GM21381 (cell line): ENCODE data around the gene MAP6D1.
A peak's percentile ranks its signal among the peaks of the same experiment; 100 is the strongest.

ENCODE experiments used
- ATAC-seq: cut with Tn5 transposase; IDR thresholded peaks from one replicate; pipeline ENCODE4 v1.9.1; 2021; ENCODE audit warnings: mild to moderate bottlenecking, moderate library complexity; ENCODE audit not compliant: unreplicated experiment

The MAP6D1 gene

DNA sequence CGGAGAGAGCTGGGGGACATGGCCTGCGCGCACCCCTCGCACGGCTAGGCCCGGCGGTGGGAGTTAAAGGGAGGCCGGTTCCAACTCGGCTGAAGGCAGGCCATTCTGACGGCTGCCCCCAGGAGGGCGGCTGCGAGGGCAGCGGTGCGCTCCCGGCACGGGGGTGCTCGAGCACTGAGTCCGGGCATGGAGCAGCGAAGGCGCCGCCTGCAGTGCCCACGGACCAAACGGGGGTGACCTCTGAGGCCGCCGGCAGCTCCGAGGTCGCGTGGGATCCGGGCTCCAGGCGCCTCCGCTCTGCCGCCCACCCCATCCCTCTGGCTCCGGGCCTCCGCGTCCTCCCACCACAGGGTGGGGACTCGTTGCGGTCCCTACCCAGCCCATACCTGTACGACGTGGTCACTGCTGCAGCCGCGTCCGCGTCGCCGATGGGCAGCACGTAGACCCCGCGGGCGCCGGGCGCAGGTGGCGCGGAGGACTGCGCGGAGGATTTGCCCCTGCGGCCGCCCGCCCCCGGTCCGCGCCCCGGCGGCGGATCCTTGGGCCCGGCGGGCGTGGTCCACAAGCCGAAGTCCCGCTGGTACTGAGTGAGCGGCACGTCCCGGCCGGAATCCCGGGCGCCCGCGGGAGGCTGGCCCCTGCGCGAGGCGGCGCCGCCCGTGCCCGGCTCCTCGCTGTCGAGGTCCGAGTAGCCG, 469 bp downstream of the MAP6D1 start:
- ATAC-seq, result peak; percentile 25

DNA sequence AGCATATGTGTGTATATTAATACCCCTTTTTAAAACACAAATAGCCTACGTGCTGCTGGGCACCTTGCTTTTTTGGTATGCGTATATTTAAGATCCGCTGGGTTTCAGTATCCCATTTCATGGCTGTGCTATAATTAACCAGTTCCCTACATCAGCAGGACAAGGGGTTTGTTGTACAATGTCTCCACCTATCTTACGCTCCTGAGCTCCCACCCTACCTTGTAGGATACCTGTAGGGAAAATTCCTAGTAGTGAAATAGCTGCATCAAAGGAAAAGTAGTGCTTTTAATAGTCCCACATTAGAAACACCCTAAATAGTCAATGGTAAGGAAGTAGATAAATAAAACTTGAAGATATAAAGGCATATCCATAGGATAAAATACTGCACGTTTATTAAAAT, 1.4 kb downstream of the MAP6D1 start:
- no peak for ATAC-seq

DNA sequence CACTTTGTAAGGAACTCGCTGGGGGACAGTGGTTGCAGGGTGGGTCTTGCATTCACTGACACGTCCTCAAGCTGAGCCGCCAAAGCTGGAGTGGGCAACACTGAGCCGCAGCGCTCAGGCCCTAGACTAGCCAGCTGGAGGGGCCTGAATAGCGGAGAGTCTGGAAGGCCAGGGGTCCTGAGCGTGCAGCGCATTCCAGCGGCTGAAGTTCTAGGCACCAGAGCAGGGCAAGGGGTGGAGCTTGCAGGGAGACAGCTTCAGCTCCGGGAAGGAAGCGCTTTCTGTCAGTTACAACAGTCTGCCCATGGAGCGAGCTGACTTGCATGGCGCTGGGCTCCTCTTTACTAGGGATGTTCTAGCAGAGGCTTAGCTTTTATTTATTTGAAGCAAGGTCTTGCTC, 2.7 kb downstream of the MAP6D1 start:
- ATAC-seq, result no peak

DNA sequence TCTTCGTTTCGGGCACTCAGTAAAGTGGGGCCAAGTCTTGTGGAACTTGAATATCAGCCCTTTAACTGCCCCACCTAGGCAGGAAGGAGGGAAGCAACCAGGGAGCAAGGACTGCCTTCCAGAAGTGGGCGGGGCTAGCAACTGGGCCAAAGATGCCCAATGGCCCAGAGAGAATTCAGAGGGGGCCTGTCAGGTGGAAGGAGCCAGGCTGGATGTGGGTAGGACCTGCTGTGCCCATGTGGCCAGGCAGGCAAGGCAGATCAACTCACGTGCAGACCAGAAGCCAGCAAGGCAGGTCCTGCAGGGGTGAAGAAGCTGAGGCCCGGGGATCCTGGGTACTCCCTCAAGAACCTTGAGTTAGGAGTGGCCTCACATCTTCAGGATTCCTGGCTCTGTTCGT, 5.5 kb downstream of the MAP6D1 start:
- no peak for ATAC-seq

DNA sequence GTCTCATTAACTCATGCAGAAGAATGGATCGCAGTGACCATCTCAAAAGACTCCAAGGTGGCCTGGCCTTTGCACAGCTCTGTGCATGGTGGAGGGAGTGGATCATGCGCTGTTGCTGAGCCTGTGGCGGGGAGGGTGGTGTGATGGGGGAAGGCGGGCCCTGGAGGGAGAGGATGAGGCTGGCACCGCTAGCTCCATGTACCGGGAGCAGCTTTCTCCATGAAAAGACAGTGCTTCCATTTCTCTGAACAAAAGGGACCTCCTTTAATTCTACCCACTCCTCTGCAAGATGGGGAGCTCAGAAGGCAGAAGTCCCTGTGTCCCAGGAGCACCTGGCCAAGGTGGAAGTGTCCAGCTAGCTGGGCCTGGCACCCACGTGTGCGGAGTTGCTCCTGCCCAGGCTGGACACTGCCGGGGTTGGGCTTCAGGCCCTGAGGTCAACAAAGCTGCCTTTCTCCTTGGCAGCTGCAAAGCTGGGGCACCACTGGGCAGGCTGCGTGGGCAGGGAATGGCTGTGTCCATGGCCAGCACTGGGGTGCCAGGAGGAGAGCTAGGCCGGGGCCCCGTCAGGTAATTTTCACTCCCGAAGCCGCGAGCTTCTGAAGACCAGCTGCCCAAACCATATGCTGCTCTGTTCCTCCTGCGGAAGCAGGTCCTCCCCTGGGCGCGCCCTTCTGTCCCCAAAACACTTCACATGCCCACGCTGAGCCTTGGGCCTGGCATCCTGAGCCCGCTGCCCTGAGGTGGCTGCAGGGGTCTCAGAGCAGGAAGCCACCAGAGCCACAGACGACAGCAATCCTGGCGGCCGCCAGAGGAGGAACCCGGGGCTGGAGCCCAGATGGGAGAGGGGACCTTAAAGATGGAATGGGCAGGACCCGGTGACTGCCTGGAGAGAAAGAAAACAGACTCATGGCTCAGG, 6.4 kb downstream of the MAP6D1 start:
- no peak for ATAC-seq

DNA sequence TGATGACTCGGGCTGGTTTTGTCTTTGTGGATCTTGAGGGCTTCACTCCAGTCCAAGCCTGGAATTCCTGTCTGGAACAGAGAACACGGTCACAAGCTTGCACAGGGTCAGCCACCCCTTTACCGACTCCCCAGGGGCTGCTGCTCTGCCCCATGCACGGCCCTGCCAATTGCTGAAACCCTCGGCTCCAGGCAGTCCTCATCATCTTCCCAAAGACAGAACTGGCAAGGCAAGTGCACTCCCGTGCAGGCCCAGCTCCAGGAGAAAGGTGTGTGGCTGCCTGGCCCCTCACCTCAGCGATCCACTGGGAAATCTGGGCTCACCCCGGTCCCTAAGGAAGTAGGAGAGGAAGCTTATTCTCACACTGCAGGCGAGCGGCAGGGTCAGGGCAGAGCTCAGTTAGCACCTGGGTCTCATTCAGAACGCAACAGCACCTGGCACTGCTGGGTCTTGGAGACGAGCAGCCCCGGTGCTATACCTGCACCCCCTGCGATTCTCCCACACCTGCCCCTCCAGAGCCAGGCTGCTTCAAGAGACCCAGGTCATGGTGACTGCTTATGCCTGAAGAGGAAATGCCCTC, 7.2 kb downstream of the MAP6D1 start:
- no peak for ATAC-seq

DNA sequence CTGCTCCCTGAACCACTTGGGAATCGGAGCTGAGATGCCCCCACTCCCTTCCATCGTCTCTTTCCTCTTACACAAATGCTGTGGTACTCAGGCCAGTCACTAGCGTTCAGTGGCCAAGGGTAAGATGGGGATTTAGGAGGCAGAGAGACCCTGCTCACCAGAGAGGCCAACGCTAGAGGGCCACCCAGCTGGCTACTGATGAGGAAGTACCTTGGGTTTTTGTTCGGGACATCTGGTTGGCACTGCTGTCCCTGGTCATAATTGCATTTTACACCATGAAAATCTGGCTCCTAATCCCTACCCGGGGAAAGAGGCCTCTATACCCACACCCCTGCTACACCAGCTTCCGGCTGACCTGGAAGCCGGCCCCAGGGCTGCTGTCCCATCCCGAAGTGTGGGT, 7.7 kb downstream of the MAP6D1 start:
- no peak for ATAC-seq

DNA sequence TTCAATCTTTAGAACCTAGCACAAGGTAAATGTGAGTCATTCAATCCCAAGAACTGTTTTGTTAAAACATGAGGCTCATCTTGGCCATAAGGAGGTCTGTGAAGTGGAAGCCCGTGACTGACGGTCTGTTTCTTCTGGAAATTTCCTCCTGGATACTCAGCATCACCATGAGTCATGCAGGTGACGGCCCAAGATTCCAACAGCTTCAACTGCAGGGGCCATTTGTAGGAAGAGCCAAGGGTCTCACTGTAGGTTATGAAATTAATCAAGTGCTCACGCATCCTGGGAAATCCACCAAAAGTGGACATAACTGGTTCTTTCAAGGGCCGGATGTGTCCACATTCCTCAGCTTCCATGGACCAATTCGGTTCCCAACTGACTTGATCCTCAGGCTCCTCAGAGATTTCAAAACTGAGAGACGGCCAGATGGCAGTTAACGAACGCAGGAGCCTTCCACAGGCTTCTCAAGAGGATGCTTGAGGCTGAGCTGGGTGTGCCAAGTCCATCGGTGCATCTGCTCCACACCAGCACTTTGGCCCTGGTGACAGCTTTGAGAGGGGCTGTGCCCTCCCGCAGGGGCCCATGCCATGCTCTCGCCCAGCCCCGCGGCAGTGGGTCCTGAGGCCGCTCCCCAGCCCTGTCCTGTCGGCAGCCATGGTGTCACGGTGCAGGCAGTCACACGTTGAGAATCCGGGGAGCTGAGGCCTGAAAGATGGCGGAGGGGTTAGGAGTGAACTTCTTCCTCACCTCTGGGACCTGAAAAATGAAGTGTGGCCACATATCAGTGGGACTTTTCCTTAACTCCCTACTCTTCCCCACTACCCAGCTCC, 8.5 kb downstream of the MAP6D1 start:
- ATAC-seq, result no peak

DNA sequence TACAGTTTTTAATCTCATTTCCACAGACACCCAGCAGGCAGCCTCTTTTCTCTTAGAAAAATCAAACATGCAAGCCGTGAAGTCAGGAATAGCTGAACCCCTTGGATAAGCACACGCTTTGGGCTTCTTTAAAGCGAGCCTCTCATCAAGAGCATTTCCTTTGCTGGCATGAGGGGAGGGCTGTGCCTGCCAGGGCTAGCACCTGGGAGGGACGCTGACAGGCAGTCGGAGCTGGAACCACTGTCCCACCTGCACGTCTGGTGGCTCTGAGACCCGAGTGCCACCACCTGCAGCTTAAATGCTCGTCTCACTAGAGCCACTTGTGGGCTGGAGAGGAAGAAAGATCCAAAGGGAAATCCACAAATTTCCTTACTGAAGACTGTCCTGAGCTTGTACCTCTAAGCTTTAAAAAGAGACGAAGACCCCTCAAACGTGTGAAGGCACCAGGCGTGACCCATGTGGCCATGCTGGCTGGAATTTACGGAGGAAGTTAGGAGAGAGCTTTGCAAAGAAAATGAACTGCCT, 9.4 kb downstream of the MAP6D1 start:
- no peak for ATAC-seq

DNA sequence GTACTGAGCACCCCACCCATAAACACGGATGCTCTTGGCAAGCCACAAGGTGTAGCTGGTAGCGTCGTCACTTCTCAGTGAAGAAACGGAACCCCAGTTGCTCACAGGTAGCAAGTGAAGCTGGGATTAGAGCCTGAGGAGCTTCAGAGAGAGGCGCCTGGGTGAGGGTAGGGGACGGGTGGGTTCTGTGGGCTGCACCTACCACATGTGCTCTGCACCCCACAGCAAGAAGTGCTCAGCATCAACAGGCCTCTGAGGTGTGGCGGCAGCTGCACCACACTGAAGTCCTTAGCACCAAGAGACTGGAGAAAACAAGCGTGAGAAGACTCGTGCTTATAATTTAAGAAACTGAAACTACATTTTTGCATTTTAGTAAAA, 9.8 kb downstream of the MAP6D1 start:
- no peak for ATAC-seq

DNA sequence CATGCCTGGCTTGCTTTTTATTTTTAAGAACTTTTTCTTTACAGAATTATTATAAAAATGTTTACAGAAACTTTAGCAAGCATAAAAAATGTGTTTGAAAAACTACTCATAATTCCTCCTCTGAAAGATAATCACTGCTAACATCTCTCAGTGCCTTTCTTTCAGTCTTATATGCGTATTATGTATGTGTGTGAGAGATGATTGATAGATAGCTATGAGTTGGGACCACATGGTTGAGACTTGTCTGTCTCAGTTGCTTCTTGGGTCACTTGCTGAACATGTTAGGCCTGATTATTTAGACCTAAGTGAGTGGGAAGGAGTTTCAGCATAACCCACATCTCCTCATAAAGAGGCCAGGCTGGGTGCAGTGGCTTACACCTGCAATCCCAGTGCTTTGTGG, 11.1 kb downstream of the MAP6D1 start:
- ATAC-seq, result no peak

DNA sequence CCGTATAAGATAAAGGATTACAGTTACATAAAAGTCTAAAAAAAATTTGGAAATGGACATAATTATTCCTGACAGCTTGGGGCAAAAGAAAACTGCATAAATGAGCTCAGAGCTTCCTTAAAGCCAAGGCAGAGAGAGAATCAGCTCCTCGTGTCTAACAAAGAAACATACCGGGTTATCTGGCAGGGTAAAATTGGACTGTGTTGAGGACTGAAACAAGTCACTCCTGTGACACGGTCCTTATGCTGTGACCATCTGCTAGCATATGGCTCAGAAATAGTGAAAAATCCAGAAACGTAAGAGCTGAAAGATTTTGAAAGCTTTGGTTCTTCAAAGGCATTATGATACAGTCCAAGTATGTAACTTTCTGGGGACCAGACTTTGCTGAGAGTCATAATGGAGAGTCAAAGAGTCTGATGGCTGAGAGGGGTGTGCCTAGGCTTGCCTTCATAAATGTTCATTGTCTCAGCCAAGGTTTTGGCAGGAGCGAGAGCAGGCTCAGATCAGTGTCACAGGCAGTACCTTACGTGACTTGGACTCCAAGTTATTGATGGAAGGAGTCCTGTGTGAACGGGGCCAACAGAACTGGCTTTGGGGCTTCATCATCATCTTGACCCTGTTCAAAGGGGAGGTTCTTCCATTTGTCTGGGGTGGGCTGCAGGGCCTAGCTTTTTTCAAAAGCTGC, 12.5 kb downstream of the MAP6D1 start:
- ATAC-seq, result no peak

DNA sequence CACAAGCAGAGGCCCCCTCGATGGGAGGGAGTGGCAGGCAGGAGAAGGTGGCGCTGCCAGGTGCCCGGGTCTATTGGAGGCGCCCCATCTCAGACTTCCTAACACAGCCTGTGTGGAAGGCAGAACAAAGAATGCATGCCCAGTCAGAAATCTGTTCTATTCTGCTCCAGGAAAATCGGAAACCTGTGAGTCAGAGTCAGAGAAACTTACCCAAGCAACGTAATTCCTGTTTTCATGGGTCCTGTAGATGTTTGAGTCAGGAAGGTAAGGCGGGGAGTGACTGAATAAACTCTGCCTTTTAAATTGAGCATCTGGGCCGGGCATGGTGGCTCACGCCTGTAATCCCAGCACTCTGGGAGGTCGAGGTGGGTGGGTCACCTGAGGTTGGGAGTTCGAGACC, 13.7 kb downstream of the MAP6D1 start:
- no peak for ATAC-seq

DNA sequence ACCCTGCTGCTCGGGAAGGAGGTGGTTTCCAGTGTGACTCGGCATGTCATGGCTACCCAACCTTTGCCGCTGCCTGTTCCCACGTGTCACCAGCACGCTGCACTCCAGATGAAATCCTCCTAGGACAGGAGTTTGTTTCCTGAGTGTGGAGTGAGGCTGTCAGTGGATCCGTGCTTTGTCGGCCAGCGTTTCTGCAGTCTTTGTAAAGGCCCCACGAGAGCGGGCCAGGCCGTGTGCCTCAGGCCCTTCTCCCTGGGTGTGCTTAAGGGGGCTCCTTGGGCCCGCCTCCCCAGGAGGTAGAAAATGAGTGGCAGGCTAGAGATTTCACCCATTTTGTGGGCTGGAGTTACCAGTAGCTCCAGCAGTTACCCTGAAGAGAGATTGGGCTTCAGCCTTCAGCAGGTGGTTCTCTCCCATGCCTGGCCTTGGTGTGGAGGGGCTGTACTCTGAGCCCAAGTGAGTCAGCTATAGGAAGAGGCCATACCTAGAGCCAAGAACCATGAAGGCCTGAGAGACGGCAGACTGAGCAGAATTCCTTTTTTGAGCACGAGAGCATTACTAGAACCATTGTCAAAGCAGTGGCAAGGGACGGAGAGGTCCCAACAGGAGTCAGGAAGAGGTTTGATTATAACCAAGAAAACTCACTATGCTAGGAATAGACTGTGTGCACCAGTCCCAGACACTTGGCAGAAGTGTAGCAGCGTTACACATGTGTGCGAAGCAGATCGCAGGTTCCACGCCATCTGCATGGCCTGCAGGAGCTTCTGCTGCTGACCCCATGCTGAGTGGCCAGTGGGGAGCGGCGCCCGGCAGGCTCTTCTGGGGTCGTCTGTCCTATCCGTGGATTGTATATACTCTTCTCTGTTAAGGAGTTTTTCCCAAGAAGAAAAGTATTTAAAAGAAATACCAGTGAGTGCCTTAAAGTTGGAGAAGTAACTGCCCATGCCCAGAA, 14.5 kb downstream of the MAP6D1 start:
- no peak for ATAC-seq

DNA sequence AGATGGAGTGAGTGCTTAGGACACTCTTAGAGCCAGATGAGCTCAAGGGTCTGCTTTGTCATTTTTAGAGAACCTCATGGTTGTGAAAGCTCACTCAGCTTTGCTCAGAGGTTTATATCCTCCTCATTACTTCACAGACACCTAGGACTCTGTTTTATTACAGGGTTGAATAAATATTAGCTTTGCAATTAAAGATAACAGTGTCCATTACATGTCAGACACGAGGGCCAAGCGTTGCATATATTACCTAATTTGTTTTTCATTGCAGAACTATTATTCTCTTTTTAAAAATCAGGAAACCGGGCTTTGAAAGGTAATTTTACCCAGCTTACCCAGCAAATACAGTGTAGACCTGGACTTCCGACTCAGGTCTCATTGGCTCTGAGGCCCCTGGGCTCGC, 16.1 kb downstream of the MAP6D1 start:
- no peak for ATAC-seq

DNA sequence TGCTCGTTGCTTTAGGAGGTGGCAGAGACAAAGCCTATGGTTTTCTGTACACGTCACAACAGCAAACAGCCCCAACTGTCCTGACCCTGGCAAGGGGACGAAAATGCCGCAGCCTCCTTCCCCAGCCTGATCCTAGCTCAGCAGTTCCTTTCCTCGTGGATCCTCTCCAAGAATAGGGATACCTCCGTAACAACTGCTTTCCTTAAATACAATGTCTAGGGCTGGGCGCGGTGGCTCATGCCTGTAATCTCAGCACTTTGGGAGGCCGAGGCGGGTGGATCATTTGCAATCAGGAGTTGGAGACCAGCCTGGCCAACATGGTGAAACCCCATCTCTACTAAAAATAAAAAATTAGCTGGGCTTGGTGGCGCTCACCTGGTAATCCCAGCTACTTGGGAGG, 17.0 kb downstream of the MAP6D1 start:
- no peak for ATAC-seq

DNA sequence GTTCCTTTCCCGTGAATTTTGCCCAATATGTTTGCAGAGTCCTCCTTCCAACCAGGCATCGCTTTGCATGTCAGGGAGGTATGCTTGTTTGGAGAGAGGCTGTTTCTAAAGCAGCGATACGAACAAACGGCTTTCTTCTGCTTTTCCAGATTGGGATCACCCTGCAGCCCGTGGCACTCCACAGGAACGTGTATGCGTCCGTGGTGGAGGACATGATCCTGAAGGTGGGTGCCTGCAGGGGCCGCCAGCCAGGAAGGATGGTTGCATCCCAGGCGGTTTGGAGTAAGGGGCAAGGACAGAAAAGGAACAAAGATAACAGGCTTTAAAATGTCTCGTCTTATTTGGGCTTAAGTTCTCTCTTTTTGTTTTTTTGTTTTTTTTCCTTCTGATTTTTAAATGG, 17.5 kb downstream of the MAP6D1 start:
- no peak for ATAC-seq

DNA sequence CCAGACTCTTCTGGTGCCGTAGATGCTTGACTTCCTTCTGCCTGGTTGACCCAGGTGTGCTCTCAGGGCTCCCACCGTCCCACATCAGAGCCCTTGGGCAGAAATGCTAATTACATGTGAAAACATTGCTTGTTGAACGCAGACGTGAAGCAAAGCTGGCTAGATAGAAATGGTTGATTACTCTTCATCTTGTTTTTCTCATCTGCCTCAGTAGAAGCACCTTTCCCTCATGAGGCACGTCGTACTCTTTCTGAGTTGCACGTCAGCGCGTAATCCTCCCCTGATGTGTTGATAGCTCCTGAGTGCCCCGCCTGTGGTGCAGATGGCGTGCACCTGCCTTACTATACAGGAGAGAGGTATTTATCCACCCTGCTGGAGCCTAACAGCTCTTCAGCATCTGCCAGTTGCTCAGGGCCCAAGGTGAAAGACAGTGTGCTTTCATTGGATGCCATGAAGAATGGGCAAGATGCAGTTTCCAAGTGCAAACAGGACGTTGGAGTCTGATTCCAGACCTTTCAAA, 18.1 kb downstream of the MAP6D1 start:
- ATAC-seq, result no peak

DNA sequence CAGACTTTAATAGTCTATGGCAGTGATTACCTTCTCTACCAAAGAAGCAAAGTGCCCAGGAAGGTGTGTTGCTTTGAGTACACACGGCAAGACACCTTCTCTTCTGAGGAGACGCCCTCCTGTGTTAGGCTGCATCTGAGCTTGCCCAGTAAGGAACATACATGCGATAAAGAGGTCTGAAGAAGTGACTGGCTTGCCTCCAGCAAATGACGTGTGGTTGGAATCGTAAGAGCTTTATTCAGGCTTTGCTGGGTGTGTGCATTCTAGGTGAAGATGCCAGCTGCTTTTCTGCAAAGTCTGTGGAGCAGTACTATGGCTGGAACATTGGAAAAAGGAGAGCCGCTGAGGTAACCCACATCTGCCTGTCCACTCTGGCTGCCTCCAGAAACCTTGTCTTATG, 22.4 kb downstream of the MAP6D1 start:
- ATAC-seq, result no peak
